H1 (cell line): ENCODE measurements around the gene CD46. TPM values are rescaled to one million over a fixed set of nuclear protein-coding genes. Genes with fewer than 3 reads are reported as not detected.
A peak's percentile ranks its signal among the peaks of the same experiment; 100 is the strongest.

Source experiments
- CTCF ChIA-PET: fragments of 300-600 bp; sonication (Branson Sonifier 250); formaldehyde crosslinking; loops from one replicate; lab custom pipeline; 2021; ENCODE audit not compliant: partially characterized antibody; lab: Charles Lee
- POLR2A ChIA-PET: fragments of 300-600 bp; sonication (Branson Sonifier 250); formaldehyde crosslinking; loops from one replicate; lab custom pipeline; 2021; ENCODE audit warnings: inconsistent platforms; ENCODE audit not compliant: partially characterized antibody; lab: Charles Lee
- DNase-seq, 2 experiments: peaks; one replicate each; pipeline versions ENCODE4 v3.0.0 to v3.0.0-alpha.2; 2010 to 2022; ENCODE audit warnings: low spot score in 2 of 2, low read depth in 1 of 2, mixed read lengths in 1 of 2
- FAIRE-seq: peaks from 2 replicates; lab custom pipeline; 2011; peaks lifted over from hg19 to GRCh38; lab: Jason Lieb, UNC
- H2AFZ ChIP-seq: 2 replicates; pipeline ENCODE4 v1.8.1; 2012; ENCODE audit warnings: low read length, inconsistent platforms
- H2AK5ac ChIP-seq: 2 replicates; pipeline ENCODE4 v1.6.1; 2013; ENCODE audit warnings: low read depth, low read length
- H2BK120ac ChIP-seq: replicated peaks from 2 replicates; pipeline ENCODE3; 2013; ENCODE audit warnings: low read depth, low read length, inconsistent platforms
- H2BK12ac ChIP-seq: 2 replicates; pipeline ENCODE4 v1.6.1; 2013; ENCODE audit warnings: low read depth, low read length
- H2BK15ac ChIP-seq: 2 replicates; pipeline ENCODE4 v1.6.1; 2013; ENCODE audit warnings: low read length
- H2BK20ac ChIP-seq: 2 replicates; pipeline ENCODE4 v1.6.1; 2013; ENCODE audit warnings: low read length
- H2BK5ac ChIP-seq: 2 replicates; pipeline ENCODE4 v1.6.1; 2013; ENCODE audit warnings: low read depth, low read length
- H3K14ac ChIP-seq: 2 replicates; pipeline ENCODE4 v1.6.1; 2013; ENCODE audit warnings: inconsistent platforms; ENCODE audit not compliant: insufficient read length
- H3K18ac ChIP-seq: 2 replicates; pipeline ENCODE4 v1.6.1; 2013; ENCODE audit warnings: low read length; ENCODE audit errors: extremely low read depth
- H3K23ac ChIP-seq: 2 replicates; pipeline ENCODE4 v1.6.1; 2013; ENCODE audit warnings: inconsistent platforms; ENCODE audit not compliant: insufficient read length
- H3K23me2 ChIP-seq: 2 replicates; pipeline ENCODE4 v1.6.1; 2013; ENCODE audit warnings: low read depth, low read length
- H3K27ac ChIP-seq: 2 replicates; pipeline ENCODE4 v1.6.1; 2011; ENCODE audit warnings: low read depth, low read length, inconsistent platforms
- H3K27me3 ChIP-seq, 4 experiments: replicated peaks in 1 of 4; 1 replicate in 1 of 4; 2 replicates in 3 of 4; pipeline versions ENCODE4 v1.6.1 to v1.8.1; 2011 to 2013; ENCODE audit warnings: low read length in 3 of 4, mild to moderate bottlenecking in 3 of 4, inconsistent platforms in 2 of 4, mixed read lengths in 2 of 4, moderate library complexity in 1 of 4; ENCODE audit not compliant: control insufficient read depth in 3 of 4, insufficient read depth in 3 of 4; ENCODE audit errors: extremely low read depth in 1 of 4
- H3K36me3 ChIP-seq, 4 experiments: 2 replicates each; pipeline versions ENCODE4 v1.6.1 to v1.8.1; 2011 to 2013; ENCODE audit warnings: mild to moderate bottlenecking in 4 of 4, low read length in 3 of 4, moderate library complexity in 2 of 4, control low read depth in 1 of 4, inconsistent platforms in 1 of 4; ENCODE audit not compliant: insufficient read depth in 4 of 4, control insufficient read depth in 2 of 4
- H3K4ac ChIP-seq: replicated peaks from 2 replicates; pipeline ENCODE3; 2013; ENCODE audit warnings: low read length, low read depth, mixed read lengths, inconsistent platforms; ENCODE audit not compliant: insufficient read length
- H3K4me1 ChIP-seq, 4 experiments: replicated peaks in 1 of 4; 1 replicate in 1 of 4; 2 replicates in 3 of 4; pipeline versions ENCODE4 v1.6.1 to v1.8.1; 2011 to 2013; ENCODE audit warnings: low read length in 3 of 4, inconsistent platforms in 2 of 4, mixed read lengths in 1 of 4; ENCODE audit not compliant: insufficient read depth in 4 of 4, control insufficient read depth in 3 of 4
- H3K4me2 ChIP-seq, 2 experiments: 2 replicates each; pipeline versions ENCODE4 v1.6.1 to v1.8.1; 2011 to 2013; ENCODE audit warnings: low read depth in 2 of 2, low read length in 2 of 2, control low read depth in 1 of 2, inconsistent platforms in 1 of 2, mild to moderate bottlenecking in 1 of 2; ENCODE audit not compliant: insufficient read depth in 1 of 2
- H3K4me3 ChIP-seq, 4 experiments: fragments of 200-600, 300-600 bp in 1 of 4; sonication (generic), shearing (Covaris generic), sonication (Bioruptor Twin) in 1 of 4; 2 replicates each; pipeline versions ENCODE4 v1.5.1 to v1.8.1; 2011 to 2016; ENCODE audit warnings: low read length in 4 of 4, low read depth in 3 of 4, control low read depth in 2 of 4, inconsistent platforms in 2 of 4, mild to moderate bottlenecking in 2 of 4, mixed read lengths in 1 of 4, moderate library complexity in 1 of 4; ENCODE audit not compliant: insufficient read depth in 2 of 4; ENCODE audit errors: extremely low read depth in 1 of 4
- H3K56ac ChIP-seq: replicated peaks from 2 replicates; pipeline ENCODE3; 2013; ENCODE audit warnings: low read depth, mild to moderate bottlenecking, mixed read lengths, low read length, inconsistent platforms; ENCODE audit not compliant: insufficient read length
- H3K79me1 ChIP-seq: 2 replicates; pipeline ENCODE4 v1.6.1; 2013; ENCODE audit warnings: low read depth, low read length, control low read depth
- H3K79me2 ChIP-seq, 2 experiments: 2 replicates each; pipeline versions ENCODE4 v1.6.1 to v1.8.1; 2012 to 2013; ENCODE audit warnings: low read length in 2 of 2, mild to moderate bottlenecking in 2 of 2, inconsistent platforms in 1 of 2; ENCODE audit not compliant: insufficient read depth in 2 of 2, control insufficient read depth in 1 of 2
- H3K9ac ChIP-seq, 4 experiments: replicated peaks in 1 of 4; 1 replicate in 1 of 4; 2 replicates in 3 of 4; pipeline versions ENCODE4 v1.6.1 to v1.8.1; 2011 to 2013; ENCODE audit warnings: low read depth in 3 of 4, low read length in 3 of 4, control low read depth in 2 of 4, mild to moderate bottlenecking in 2 of 4, moderate library complexity in 2 of 4, inconsistent platforms in 1 of 4; ENCODE audit errors: extremely low read depth in 1 of 4
- H3K9me3 ChIP-seq, 2 experiments: 2 replicates each; pipeline versions ENCODE4 v1.6.1 to v1.8.1; 2012 to 2013; ENCODE audit warnings: mild to moderate bottlenecking in 2 of 2, moderate library complexity in 2 of 2, control low read depth in 1 of 2, inconsistent platforms in 1 of 2, low read depth in 1 of 2, low read length in 1 of 2, mixed read lengths in 1 of 2; ENCODE audit not compliant: insufficient read depth in 2 of 2
- H4K20me1 ChIP-seq, 2 experiments: replicated peaks in 1 of 2; 2 replicates each; pipeline versions ENCODE3 to v1.8.1; 2011 to 2013; ENCODE audit warnings: inconsistent platforms in 2 of 2, low read length in 2 of 2, mild to moderate bottlenecking in 1 of 2; ENCODE audit not compliant: insufficient read depth in 2 of 2, control insufficient read depth in 1 of 2
- H4K5ac ChIP-seq: 2 replicates; pipeline ENCODE4 v1.6.1; 2013; ENCODE audit warnings: low read length, low read depth, mixed read lengths, inconsistent platforms; ENCODE audit not compliant: insufficient read length
- H4K8ac ChIP-seq: 2 replicates; pipeline ENCODE4 v1.8.0; 2013; ENCODE audit warnings: mild to moderate bottlenecking, moderate library complexity, low read length, inconsistent platforms; ENCODE audit not compliant: insufficient read depth; ENCODE audit errors: extremely low read depth
- H4K91ac ChIP-seq: replicated peaks from 2 replicates; pipeline ENCODE3; 2013; ENCODE audit warnings: low read length, mixed read lengths, inconsistent platforms; ENCODE audit not compliant: insufficient read length
- CHD2 ChIP-seq: IDR thresholded peaks from 2 replicates; pipeline ENCODE4 v1.6.1; 2012; ENCODE audit warnings: low read length, improper control_type of control experiment
- HDAC6 ChIP-seq: IDR thresholded peaks from one replicate; pipeline ENCODE4 v1.7.1; 2012; ENCODE audit warnings: low read depth, mild to moderate bottlenecking, inconsistent platforms, low read length, moderate library complexity
- MAX ChIP-seq: IDR thresholded peaks from 2 replicates; pipeline ENCODE4 v1.6.1; 2012; ENCODE audit warnings: inconsistent platforms
- POU5F1 ChIP-seq: IDR thresholded peaks from 2 replicates; pipeline ENCODE4 v1.6.1; 2011; ENCODE audit warnings: low read depth, mild to moderate bottlenecking, low read length, moderate library complexity
- RBBP5 ChIP-seq: IDR thresholded peaks from 2 replicates; pipeline ENCODE4 v1.7.1; 2012; ENCODE audit warnings: low read depth, mild to moderate bottlenecking, inconsistent platforms, low read length, moderate library complexity, borderline replicate concordance
- SUZ12 ChIP-seq: fragments of 200-600 bp; sonication (generic); IDR thresholded peaks from 2 replicates; pipeline ENCODE4 v1.6.1; 2012; ENCODE audit warnings: mild to moderate bottlenecking, inconsistent platforms, low read length, moderate library complexity, mixed read lengths
- TBP ChIP-seq: IDR thresholded peaks from 2 replicates; pipeline ENCODE4 v1.6.1; 2011; ENCODE audit warnings: low read depth, low read length, improper control_type of control experiment
- WGBS, 2 experiments: shearing (Covaris generic) in 1 of 2; methylation state at CpG; one replicate each; pipeline versions ENCODE4 v1.1.6 to v1.1.7; 2013 to 2015; ENCODE audit warnings: low lambda C conversion rate in 2 of 2, mixed read lengths in 2 of 2, inconsistent platforms in 1 of 2, low coverage in 1 of 2, missing lambda C conversion rate in 1 of 2; ENCODE audit not compliant: insufficient replicate concordance in 2 of 2, insufficient coverage in 1 of 2, insufficient read length in 1 of 2; ENCODE audit errors: extremely low coverage in 1 of 2, missing lambda C conversion rate in 1 of 2; 5-methylcytosine and 5-hydroxymethylcytosine counted together
- polyA plus RNA-seq, 7 experiments: library from polyadenylated mRNA; depleted of rRNA in 3 of 7; stranded (reverse) in 5 of 7; unstranded in 2 of 7; fragments of >200 nt in 5 of 7; fragments of 200-250 nt in 2 of 7; gene quantifications; 1 replicate in 5 of 7; 2 replicates in 1 of 7; 4 replicates in 1 of 7; pipeline versions ENCODE4 v1.2.1 to v1.2.3, GENCODE V29; 2011 to 2013; ENCODE audit warnings: missing spikeins in 2 of 7, mixed read lengths in 2 of 7
- total RNA-seq: library from RNA; stranded (reverse); fragmentation: NEBNext Ultra II Directional; extraction: Animal tissue kit (Norgen Biotek cat#: 25700); gene quantifications from 2 replicates; pipeline ENCODE4 v1.2.1, GENCODE V29; 2021

CD46 gene
- total and polyA plus RNA-seq, 2 of the 8 experiments (the other 6 are each of a cell fraction or from before 2014, with no cell fraction given), result 60.9 to 113 TPM

DNA sequence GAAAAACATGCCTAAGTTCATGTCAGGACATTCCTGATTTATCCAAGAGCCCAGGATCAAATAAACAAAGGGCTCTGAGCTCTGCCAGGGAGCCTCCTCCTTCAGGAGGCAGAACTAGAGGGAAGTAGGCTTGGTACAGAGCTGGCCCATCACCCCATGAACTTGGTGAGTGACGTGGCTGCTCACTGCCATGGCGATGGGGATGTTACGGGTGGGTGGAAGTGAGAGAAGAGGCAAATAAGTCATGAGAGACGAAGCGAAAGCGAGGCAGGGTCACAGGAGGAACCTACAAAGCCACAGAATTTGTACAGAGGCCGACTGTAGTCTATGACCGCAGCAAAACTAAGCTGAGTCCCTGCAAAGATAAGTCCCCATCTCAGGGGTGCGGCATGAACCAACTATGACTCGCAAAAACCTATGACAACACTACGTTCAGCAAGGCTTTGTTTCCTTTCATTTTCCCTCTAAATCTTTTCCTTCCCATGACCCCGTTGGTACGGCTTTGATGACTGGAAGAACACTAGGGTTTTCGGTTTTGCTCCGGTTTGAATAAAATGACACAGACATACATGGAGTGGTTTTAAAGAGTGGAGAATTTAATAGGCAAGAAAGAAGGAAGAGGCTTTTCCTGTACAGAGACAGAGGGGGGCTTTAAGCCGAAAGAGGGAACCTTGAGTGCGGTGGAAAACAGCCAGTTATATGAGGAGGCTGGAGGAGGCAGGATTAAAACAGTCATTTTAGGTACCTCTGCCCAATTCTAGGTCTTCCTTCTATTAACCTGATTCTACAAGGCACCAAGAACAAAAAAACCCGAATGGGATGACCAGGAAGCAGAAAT is 74.1 kb downstream of the CD46 start:
- no peaks in the 10 kb centered on the region for H3K27me3 ChIP-seq
- no peak overlapping the region for H2BK15ac ChIP-seq
- H3K56ac ChIP-seq, result no peak overlapping the region
- H3K9me3 ChIP-seq, result no peaks in the 10 kb centered on the region
- no peak for TF ChIP-seq HDAC6
- no peak for TF ChIP-seq RBBP5
- TF ChIP-seq MAX, result no peak
- TF ChIP-seq POU5F1, result no peak
- no peak for TF ChIP-seq SUZ12
- no peak for TF ChIP-seq CHD2
- no peak for TF ChIP-seq TBP
- H4K5ac ChIP-seq, result no peak overlapping the region
- peaks cover 0 to 1% of the 10 kb centered on the region in 2 experiments for H4K20me1 ChIP-seq
- DNase-seq (no peak), FAIRE-seq (no peak)
- no peak overlapping the region for H3K4me2 ChIP-seq
- ChIA-PET POLR2A (interaction anchor here (1.3 kb wide), 1 partner anchor 137 kb away, joined by 4 read pairs; no protein-coding TSS in a partner anchor), CTCF (interaction anchor here (1.0 to 12.1 kb wide), 8 partner anchors 13 to 170 kb away, joined by 3 to 113 read pairs (median 30); no protein-coding TSS in a partner anchor)
- no peak overlapping the region for H2BK120ac ChIP-seq
- no peak overlapping the region for H3K4me3 ChIP-seq
- no peak overlapping the region for H2AFZ ChIP-seq
- H3K4me1 ChIP-seq, result peaks cover 0 to 3% (median 0%) of the 10 kb centered on the region in 4 experiments; a peak in 2 of 7 replicates
- H3K9ac ChIP-seq, result no peak overlapping the region
- no peak overlapping the region for H2BK5ac ChIP-seq
- no peaks in the 10 kb centered on the region; the same call in 1 of the 2 replicates for H3K79me1 ChIP-seq
- H4K91ac ChIP-seq, result no peak overlapping the region
- H2BK12ac ChIP-seq, result no peak overlapping the region
- H3K14ac ChIP-seq, result no peak overlapping the region
- H2AK5ac ChIP-seq, result 0 out of 2 replicates have a peak overlapping the region, but pooled peaks have one; percentile 15
- H3K4ac ChIP-seq, result no peak overlapping the region
- 90% methylated on average over 18 of the region's 18 CpGs; no CpG with 5 or more reads in 1 of the 2 experiments for WGBS, 2 experiments
- H3K23ac ChIP-seq, result no peak overlapping the region
- no peaks in the 10 kb centered on the region for H3K23me2 ChIP-seq
- no peak overlapping the region for H3K27ac ChIP-seq
- no peak overlapping the region for H2BK20ac ChIP-seq
- no peaks in the 10 kb centered on the region for H3K79me2 ChIP-seq
- H3K18ac ChIP-seq, result no peak overlapping the region
- no peaks in the 10 kb centered on the region for H3K36me3 ChIP-seq
- no peak overlapping the region for H4K8ac ChIP-seq
